ENCODE measurements around the gene SKI.

SKI gene

GRCh38 chr1:2358651-2359640 is 130.8 kb downstream of the SKI start:
- no peak for DNase-seq

Data from NCI-H1436 (cell line).